Measurements from ENCODE around the gene IL12RB2.
A peak's percentile ranks its signal among the peaks of the same experiment; 100 is the strongest.

The IL12RB2 gene

DNA sequence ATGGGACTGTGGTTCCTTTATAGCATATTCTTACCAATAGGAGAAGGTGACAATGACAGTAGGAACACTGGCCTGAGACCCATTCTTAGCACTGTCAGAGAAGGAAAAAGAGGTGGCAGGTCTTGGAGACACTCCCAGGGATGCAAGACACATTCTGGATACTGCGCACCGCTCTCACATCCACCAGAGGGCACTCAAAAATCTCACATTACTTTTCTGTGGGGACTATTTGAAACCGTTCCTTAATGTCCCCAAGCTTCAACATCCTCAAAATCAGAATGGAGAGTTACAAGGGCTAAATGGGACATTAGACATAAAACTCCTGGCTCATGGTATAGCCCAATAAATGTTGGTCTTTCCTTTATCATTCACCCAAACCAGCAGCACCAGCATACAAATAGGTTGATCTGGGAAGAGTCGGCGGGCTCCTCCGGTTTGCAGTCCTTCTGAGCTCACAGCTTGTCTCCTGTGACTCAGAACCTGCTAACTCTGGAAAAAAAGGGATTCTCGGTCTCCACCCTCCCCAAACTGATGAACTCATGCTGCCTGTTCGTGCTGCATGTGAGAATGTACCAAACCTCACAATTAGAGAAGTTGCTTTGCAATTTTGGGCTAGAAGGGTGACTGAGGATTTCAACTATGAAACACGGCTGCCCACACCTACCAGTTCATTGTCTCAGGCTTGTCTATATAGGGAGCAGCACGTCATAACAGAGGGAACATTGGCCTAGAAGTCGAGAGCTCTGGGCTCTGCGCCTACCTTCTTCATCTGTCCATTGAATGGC, 40.2 kb downstream of the IL12RB2 start:
- DNase-seq (ENCODE audit: low spot score) = peak; percentile 54

DNA sequence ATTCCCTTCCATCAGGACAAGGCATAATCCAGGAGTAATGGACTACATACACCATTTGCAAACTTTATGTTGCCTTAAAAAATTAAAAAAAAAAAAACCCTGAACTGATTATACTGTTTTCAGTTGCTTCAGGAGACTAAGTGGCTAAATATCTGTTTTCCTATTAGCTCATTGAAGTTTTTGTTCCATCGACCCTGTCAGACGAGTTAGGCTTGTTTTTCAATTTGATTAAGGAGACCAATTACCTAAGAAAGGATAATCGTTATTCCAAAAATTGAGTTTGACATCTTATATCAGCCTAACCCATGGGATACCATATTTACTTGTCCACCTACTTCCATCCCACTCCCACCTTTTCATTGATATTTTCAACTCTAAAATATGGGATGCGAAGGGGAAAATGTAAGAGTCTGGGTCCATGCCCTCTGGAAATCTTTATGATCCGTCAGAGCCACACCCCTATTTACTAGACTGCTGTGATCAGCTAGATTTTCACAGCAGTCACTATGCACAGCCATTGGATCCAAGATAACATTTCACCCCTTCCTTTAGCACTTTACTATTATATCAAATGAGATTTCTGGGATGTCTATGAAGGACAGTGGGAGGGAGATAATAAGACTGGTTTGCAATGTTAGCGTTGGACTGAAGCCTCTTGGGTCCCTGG, 41.0 kb downstream of the IL12RB2 start:
- DNase-seq (ENCODE audit: low spot score) = no peak

DNA sequence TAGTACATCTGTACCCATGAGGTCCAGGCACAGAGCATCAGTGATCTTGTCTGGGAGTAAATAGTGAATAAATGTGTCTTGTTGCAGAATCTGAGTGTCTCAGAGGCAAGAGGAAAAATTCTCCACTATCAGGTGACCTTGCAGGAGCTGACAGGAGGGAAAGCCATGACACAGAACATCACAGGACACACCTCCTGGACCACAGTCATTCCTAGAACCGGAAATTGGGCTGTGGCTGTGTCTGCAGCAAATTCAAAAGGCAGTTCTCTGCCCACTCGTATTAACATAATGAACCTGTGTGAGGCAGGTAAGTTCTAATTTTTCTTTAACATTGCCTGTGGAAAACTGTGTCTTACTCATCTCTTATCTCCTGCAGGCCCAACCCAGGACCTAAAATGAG, 43.1 kb downstream of the IL12RB2 start:
- DNase-seq (ENCODE audit: low spot score) = no peak

DNA sequence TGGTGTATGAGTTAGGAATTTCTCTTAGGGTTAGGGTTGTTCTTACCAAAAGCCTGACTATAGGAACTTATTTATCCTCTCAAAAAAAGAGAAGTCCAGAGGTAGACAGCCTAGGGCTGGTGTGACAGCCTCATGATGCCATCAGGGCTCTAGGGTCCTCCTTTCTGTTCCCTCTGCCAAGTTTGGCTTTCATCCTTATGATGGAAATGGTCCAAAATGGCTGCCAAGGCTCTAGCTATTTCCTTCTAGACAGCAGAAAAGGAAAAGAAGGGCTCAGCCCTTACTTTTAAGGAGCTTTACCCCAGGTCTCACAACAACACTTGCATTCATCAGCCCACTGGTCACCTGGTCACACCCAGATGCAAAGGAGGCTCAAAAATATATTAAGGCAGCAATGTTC, 44.5 kb downstream of the IL12RB2 start:
- DNase-seq (ENCODE audit: low spot score) = no peak

DNA sequence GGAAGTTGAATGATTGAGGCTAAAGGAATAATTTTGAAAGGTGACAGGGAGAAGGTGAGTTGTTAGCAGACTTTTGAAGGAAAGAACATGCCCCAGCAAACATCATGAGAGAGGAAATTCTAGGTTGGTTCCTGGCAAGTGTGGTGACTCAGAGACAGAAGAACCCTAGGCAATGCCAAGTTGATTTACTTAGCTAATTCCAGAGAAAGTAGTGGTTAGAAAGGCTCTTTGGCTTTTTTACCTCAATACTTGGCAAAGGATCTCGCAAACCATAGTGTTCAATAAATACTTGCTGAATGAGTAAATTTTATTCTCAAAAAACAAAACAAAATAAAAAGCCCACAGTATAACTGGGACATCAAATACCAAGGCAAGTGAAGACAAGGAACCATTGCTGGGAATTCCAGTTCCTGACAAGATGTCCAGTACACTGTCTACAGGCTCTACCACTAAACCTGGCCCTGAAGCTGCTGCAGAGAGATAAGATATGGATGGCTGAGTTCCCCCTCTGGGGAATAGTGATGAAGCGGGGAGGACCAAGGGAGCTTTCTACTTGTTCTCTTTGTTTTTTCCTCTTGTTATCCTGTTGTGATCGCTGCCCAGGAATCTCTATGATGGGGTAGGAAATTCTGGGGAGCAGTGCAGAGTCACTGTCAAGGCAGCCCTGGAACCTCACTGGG, 48.2 kb downstream of the IL12RB2 start:
- DNase-seq (ENCODE audit: low spot score) = no peak

DNA sequence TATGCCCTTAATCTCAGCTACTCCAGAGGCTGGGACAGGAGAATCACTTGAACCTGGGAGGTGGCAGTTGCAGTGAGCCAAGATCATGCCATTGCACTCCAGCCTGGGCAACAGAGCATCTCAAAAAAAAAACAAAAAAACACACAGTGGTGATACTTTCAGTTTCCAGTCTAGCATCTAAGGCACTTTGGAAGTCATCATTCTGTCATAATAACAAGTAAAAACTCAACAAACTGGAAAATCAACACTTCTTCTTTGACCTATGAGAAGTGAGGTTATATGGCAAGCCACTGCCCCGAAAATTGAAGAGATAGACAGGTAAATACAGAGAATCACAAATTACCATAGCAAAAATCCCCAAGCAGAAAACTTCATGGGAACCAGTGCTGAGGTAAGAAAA, 51.9 kb downstream of the IL12RB2 start:
- no peak for DNase-seq (ENCODE audit: low spot score)

DNA sequence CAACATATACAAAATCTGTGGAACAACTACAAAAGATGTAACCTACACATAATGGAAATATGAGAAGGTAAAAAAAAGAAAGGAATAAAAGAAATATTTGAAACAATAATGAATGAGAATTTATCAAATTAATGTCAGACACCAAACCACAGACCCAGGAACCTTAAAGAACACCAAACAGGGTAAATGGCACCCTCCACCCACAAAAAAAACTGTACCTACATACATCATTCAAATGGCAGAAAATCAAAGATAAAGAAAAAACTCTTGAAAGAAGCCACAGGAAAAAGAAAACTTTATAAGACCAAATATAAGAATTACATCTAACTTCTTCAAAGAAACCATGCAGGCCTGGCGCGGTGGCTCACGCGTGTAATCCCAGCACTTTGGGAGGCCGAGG, 54.0 kb downstream of the IL12RB2 start:
- DNase-seq (ENCODE audit: low spot score) = no peak

DNA sequence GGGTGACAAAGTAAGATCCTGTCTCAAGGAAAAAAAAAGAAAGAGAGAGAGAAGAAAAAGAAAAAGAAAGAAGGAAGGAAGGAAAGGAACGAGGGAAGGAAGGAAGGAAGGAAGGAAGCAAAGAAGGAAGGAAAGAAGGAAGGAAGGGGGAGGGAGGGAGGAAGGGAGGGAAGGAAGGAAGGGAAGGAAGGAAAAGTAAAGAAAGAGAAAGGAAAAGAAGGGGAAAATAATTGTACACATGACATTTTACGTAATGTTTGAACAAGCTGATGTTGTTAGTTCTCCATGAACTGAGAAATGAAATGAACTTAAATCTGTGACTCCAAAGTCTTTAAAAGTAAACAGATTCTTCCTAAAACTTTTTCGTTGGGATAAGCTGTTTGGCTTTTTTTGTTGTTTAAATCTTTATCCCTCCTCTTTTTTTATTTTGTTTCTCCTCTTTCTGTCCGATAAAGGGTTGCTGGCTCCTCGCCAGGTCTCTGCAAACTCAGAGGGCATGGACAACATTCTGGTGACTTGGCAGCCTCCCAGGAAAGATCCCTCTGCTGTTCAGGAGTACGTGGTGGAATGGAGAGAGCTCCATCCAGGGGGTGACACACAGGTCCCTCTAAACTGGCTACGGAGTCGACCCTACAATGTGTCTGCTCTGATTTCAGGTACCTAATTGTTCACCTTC, 59.8 kb downstream of the IL12RB2 start:
- DNase-seq (ENCODE audit: low spot score) = no peak

DNA sequence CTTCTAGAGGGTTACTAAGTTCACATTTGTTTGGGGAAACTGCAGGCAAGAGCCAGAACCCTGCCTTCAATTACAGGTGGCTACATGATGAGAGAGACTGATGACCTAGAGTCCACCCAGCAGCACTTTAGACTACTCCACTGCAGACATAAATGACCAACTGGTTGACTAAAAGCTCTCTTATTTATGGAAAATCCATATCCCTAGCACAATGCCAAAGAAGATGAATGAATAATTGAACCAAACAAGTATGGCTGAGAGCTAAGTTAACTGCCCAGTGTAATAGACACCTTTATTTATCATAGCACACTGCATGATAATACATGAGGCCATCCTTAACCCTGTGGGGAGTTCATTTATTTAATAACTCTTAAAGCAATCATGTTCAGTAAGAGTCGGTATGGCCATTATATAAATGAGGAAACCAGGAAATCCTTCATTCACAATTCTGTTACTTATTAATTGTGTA, 60.4 kb downstream of the IL12RB2 start:
- DNase-seq (ENCODE audit: low spot score) = no peak

DNA sequence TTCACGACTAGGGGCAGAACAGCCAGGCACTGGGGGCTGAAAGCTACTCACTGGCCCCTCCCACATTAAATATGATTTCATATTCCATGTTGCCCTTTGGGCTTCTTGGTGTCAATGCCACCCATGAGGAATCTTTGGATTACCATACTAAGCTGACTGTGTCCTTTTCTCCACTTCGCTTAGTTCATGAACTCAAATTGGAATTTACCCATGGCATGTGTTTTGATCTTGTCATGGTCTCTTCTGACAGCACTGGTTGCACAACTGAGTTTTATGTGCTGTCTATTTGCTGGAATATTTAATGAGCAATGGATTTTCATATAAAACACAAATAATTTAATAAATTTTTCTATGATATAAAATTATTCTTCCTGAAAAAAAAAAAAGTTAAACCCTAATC, 63.4 kb downstream of the IL12RB2 start:
- DNase-seq (ENCODE audit: low spot score) = no peak

DNA sequence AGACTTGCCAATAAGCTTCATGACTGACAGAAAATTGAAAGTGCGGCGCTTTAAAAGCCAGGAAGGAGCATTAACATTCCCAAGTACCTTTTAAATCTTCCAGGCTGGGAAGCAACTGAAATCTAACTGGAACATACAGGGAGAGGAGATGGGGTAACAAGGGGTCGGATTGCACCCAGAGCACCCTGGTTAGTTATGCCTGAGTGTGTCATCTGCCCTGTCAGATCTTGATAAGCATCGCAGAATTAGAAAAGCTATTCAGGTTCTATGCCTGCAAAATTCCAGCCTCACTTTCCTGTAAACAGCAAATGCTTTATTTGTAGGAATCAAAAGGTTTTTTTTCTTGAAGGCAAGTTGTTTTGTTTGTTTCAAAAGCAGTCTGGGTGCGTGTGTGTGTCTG, 64.0 kb downstream of the IL12RB2 start:
- no peak for DNase-seq (ENCODE audit: low spot score)

DNA sequence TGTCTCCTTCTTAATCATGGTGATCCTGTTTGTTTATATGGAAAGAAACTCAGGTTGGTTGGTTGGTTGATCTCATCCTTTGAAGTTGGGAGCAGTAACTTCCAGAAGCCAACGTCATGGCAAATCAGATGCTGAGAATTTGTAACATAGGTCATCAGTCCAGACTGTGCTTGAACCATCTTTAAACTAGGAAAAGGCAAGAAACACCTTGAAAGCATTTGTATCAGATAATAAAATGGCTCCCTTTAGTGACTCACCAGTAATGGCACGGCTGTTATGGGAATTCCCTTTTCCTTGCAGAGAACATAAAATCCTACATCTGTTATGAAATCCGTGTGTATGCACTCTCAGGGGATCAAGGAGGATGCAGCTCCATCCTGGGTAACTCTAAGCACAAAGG, 64.5 kb downstream of the IL12RB2 start:
- DNase-seq (ENCODE audit: low spot score) = no peak

DNA sequence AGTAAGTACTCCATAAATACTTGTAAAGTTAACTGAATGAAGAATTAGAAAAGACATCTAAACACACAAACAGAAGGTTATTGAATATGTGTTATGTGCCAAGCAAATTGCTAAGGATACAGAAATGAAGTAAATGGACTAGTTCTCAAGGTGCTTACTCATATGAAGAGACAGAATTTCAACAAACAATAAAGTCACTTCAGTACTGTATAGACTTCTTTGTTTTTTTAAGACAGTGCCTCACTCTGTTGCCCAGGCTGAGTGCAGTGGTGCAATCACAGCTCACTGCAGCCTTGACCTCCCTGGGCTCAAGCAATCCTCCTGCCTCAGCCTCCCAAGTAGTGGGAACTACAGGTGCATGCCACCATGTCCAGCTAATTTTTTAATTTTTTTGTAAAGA, 65.2 kb downstream of the IL12RB2 start:
- no peak for DNase-seq (ENCODE audit: low spot score)

DNA sequence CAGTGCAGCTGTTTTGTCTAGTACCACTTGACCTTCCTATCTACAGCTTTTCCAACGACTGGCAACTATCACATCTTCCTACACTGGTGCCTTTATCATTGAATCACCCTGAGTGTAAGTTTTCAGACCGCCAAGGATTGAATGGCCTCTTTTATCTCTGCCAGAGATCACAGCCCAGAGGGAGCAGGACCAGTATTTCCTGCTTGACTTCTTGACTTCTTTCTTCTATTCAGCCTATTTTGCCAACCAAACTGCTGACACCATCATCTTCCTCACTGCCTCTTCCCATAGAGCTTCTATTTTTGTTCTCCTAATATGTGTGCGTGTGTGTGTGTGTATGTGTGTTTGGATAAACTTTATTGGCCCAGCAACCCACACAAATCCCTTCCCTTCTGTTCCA, 68.7 kb downstream of the IL12RB2 start:
- peak; percentile 72 for DNase-seq (ENCODE audit: low spot score)

DNA sequence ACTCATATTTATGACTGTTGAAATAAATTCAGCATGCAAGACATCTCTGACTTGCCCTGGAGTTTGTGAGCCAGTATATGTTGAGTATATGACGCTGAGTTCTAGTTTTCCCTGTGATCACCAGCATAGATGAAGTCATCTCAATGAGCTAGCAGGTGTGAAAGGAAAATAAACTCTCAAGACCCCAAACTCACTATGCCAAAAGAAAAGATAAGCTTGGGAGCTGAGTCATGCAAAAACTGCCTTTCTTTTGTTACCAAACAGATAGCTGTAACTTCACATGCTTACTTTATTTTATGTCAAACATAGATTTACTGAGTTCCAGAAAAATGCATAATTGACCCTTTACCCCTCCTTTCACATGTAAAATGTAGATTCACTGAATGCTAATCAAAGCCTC, 69.6 kb downstream of the IL12RB2 start:
- DNase-seq (ENCODE audit: low spot score) = no peak

DNA sequence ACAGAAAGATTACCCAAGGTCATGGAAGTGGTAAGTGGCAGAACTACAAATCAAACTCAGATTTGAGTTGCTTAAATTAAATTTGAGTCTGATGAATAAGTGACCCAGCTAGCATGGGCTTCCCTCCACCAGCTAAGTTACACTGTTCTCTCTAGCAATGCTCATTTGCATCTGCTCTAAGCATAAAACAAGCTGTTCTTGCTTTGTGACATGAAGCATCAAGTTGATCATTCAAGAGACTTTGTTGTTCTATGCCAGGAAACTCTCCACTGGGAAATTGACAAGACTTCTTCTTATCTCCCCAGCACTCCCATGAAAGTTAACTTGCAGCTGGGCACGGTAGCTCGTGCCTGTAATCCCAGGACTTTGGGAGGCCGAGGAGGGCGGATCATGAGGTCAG, 73.5 kb downstream of the IL12RB2 start:
- no peak for DNase-seq (ENCODE audit: low spot score)

DNA sequence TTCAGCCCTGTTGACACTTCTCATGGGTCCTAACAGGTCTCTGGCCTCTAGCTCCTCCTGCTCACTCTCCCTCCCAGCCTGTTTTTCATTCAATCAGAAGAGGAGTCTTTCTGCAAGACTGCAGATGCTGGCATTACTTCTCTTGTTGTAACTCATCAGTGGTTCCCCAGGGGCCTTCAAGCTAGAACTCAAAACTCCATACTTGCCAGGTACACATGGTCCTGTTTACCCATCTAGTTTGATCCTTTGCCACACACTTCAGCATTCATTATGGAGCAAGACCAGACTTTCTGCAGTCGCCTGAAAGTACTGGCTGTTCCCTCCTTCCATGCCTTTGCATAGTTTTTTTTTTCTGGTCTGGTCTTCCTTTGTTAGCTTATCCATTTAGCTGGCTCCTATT, 74.6 kb downstream of the IL12RB2 start:
- DNase-seq (ENCODE audit: low spot score) = no peak

DNA sequence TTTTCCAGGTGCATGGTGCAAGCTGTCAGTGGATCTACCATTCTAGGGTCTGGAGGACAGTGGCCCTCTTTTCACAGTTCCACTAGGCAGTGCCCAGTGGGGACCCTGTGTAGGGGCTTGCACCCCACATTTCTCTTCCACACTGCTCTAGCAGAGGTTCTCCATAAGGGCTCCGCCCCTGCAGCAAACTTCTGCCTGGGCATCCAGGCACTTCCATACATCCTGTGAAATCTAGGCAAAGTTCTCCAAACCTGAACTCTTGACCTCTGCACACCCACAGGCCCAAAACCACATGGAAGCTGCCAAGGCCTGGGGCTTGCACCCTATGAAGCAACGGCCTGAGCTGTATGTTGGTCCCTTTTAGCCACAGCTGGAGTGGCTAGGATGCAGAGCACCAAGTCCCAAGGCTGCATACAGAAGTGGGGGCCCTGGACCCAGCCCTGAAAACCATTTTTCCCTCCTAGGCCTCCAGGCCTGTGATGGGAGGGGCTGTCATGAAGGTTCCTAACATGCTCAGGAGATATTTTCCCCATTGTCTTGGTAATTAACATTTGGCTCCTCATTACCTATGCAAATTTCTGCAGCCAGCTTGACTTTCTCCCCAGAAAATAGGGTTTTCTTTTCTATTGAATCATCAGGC, 76.4 kb downstream of the IL12RB2 start:
- DNase-seq (ENCODE audit: low spot score) = no peak

DNA sequence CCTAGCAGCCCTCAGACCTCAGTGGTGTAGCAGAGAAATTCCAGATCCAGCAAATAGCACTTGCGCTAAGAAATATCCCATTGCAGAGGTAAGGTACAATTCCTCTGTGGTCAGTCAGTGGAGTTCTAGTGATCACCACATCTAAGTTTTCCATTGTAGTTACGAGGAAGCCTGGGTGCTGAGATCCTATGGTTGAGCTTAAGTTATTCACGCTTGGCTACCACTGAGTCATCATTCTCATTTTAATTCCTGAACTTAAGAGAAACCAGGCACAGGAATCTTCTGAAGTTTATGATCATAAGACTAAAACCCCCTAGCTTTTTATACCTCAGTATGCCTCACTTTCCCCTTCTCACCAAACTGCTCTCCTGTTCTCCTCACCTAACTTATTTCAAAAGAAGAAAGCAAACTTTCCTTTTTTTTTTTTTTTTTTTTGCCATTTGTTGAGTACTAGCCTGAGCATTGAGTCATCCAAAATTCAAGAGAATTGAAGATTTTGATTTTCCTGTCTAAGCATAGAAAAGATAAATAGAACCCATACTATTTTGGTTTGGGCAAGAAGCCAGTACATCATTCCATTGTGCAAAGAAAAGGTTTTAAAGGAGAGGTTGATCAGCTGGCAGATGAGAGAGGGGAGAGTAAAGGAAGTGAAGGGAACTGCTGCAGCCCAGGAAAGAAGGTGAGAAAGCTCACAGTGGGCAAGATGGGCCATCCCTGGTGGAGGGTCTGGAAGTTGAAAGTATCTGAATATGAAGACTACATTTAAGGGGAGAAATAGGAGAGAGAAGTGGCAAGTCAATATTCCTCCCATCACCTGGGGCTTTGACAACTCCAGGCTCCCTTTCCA, 82.6 kb downstream of the IL12RB2 start:
- DNase-seq (ENCODE audit: low spot score) = no peak

DNA sequence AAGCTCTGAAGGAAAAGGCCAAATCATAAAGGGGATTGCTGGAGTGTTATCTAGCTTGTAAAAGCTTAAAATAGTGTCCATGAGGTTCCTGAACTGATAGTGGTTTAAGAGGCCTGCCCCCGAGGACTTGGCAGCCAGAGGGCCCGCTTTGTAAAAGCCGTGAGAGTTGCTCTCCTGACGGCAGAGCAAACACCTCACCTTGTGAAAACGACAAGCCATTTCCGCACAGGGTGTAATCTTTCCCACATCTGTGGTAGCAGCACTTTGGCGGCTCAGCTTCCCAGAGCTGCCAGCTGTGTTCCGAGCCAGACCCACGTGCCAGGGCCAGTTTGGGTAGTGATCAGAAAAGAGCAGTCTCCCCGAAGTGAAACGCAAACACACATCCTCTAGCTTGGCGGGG, 85.6 kb downstream of the IL12RB2 start:
- no peak for DNase-seq (ENCODE audit: low spot score)

DNA sequence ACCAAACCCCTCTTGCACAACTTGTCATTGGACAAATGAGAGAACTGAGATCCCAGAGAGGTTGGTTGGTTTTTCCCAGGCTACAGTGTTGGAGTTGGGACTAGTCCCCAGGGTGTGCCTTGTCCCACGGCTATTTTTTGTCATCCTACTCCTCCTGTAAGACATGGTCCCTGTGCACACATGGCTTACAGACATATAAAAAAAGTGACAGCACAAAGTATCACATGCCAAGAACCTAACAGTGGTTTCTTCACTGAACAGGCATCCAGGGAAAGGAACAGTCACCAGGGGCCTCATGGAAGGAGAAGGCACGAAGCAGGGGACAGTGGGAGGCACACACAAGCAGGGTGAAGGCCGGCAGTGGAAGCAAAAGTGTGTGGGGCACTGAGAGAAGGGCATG, 86.1 kb downstream of the IL12RB2 start:
- no peak for DNase-seq (ENCODE audit: low spot score)
